Embryonic facial prominence (tissue), 1 donor: Measurements from ENCODE around the gene PSMD9.
A peak's percentile ranks its signal among the peaks of the same experiment; 100 is the strongest.
"Not testable (repeated sequence)": the region's sequence is repeated elsewhere in the genome, so short reads cannot be mapped to it uniquely, and the experiment has no call there.

Experiments
- DNase-seq: peaks from one replicate; pipeline ENCODE4 v3.0.0-alpha.2; 2016; ENCODE audit errors: extremely low spot score

The PSMD9 gene, protein sequence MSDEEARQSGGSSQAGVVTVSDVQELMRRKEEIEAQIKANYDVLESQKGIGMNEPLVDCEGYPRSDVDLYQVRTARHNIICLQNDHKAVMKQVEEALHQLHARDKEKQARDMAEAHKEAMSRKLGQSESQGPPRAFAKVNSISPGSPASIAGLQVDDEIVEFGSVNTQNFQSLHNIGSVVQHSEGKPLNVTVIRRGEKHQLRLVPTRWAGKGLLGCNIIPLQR

DNA sequence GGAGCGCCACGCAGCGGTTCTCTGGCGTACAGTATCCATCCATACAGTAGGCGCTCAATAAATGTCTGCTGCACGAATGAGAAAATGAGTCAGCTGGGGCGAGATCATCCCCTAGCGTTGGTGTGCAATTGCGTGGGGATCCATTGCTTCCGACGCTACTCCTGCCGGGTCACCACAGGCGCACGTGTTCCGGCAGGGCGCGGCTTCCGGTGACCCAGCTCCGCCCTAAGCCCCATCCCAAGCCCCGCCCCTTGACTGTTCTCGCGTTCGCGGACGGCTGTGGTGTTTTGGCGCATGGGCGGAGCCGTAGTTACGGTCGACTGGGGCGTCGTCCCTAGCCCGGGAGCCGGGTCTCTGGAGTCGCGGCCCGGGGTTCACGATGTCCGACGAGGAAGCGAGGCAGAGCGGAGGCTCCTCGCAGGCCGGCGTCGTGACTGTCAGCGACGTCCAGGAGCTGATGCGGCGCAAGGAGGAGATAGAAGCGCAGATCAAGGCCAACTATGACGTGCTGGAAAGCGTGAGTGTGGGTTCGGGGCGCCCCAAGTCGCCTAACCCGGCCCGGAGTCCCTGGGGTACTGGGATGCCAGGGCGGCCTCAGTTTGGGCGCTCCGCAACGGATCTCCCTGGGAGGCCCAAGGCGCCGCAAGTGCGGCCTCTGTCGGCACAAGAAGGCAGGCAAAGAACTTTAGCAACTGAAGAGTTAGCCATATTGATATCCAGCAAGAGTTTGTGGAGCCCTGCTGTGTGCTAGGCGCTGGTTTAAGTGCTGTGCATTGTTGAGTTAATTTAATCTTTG is at the start of gene PSMD9:
Gene PSMD9 (plus strand): TSS at position 313 of the 796 bp plus-strand sequence. CDS start 67 bp downstream, at position 380.
- DNase-seq, result peak; percentile 93

DNA sequence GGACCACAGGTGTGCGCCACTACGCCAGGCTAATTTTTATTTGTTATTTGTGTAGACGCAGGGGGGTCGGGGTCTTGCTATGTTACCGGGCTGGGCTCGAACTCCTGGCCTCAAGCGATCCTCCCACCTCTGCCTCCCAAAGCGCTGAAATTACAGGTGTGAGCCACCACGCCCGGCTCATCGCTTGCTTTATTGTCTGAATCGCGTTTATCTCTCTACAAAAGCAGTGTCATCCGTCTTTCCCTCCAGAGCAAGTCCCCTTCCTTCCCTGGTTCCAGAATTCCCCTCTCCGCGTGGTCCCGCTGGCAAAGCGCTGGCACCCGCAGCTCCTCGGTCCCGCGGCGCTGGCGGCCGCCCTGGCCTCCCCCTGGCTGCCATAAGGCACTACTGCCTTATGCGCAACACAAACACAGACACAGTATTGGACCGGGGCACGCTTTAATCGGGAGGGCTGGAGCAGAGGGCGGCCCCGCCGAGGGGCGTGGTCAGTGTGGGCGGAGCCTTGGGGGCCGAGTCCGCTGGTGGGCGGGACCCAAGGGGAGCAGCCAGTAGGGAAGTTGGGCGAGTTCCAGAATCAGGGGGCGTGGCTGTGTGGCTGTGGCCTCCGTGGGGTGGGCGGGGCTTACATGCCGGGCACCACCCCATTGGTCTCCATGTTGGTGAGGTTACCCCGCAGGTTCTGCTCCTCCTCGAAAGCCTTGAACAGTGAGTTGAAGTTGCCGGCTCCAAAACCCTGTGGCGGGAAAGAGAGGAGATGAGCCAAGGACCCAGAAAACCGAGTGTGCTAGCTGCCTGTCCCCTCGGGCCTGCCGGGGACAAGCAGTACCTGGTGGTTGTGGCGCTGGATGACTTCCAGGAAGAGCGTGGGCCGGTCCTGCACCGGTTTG is 49.2 kb upstream of the PSMD9 start:
- DNase-seq, result peak; percentile 90

- DNase-seq, result no peak
Observed at GRCh38 chr12:121839993-121840761, 48.4 kb upstream of the PSMD9 start.

DNA sequence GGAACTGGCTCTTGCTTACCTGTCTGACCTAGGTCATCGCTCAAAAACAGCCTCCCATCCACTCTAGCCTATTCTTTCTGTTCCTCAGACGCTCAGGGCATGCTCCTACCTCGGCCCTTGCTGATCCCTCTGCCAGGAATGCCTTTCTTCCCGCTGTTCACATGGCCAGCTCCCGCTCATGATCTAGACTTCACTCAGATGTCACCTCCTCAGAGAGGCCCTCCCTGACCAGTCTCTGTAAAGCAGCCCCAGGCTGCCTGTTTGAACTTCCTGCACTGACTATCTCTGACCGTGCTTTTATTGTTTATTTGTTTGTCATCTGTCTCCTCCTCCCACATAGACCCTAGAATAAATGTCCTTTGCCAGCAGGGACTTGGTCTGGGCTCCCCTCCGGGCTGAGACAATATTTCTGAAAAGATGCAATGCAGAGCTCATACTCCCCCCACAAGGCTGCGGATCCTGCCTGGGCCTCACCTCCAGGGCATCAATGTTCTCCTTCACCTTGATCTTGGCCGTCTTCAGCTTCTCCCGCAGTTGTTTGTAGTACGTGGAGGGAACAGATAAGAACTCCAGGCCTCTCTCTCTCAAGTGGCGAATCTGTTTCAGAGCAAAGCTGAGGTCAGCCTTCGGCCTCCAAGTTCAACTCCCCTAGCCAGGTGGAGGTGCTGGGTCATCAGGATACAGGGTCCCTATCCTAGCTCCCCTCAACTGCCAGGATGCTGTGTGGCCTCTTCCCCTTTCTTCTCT is 45.2 kb upstream of the PSMD9 start:
- DNase-seq, result no peak

GRCh38 chr12:121845701-121846100 is 42.9 kb upstream of the PSMD9 start:
- no peak for DNase-seq

- DNase-seq, result no peak
Observed at GRCh38 chr12:121849211-121849610, 39.4 kb upstream of the PSMD9 start.

- no peak for DNase-seq
Observed at GRCh38 chr12:121849665-121850064, 38.9 kb upstream of the PSMD9 start.

DNA sequence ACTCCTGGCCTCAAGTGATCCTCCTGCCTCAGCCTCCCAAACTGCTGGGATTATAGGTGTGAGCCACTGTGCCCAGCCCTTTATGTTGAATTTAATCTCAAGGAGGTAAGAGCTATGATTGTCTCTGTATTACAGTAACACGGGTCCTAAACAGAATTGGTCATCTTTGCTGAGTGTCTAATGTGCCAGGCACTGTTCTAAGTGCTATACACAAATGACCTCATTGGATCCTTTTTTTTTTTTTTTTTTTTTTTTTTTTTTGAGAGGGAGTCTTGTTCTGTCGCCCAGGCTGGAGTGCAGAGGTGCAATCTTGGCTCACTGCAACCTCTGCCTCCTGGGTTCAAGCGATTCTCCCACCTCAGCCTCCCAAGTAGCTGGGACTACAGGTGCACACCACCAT is 36.2 kb upstream of the PSMD9 start:
- not testable (repeated sequence) for DNase-seq

GRCh38 chr12:121857322-121858246 is 31.0 kb upstream of the PSMD9 start:
- no peak for DNase-seq

- no peak for DNase-seq
Observed at GRCh38 chr12:121858318-121858661, 30.3 kb upstream of the PSMD9 start.

DNA sequence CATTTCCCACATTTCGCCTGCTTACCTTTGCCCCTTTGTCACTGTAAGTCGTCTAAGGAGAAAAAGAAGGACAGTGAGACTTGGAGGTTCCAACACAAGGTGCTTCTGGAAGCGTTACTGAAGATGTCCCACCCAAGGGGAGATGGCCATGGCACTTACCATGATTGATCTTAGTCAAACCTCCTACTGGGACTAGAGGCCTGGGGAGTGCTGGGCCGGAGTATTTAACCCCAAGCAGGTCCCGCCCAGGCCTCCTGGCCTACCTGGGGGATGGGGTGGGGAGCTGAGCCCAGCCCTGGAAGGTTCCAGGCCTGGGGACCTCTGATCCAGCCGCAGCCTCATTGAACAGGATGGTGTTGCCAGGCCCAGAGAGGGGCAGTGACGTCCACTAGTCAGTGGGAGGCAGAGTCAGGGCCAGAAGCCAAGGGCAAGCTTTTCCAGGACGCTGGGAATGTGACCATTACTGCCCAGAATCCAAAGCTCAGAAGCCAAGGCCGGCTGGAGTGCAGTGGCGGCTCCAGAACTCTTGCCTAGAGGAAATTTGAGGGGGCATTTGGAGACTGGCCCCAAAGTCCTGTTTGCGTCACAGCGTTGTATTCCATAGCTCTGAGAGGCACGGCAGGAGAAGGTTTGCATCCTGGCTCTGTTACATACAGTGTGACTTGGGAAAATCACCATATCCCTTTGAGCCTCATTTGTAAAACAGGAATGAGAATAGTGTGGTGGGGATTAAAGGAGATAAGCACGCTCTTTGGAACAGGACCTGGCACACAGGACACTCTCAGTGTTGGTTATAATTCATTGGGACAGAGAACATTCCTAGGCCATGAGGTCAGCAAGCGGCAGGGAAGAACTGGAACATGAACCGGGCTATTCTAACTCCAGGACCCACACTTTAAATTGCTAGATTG is 29.7 kb upstream of the PSMD9 start, which contains the start of gene HPD:
Gene HPD (minus strand): TSS at position 198 of the 911 bp plus-strand sequence. CDS start 36 bp downstream, at position 162.
- no peak for DNase-seq

- no peak for DNase-seq
Observed at GRCh38 chr12:121860257-121860656, 28.3 kb upstream of the PSMD9 start.

DNA sequence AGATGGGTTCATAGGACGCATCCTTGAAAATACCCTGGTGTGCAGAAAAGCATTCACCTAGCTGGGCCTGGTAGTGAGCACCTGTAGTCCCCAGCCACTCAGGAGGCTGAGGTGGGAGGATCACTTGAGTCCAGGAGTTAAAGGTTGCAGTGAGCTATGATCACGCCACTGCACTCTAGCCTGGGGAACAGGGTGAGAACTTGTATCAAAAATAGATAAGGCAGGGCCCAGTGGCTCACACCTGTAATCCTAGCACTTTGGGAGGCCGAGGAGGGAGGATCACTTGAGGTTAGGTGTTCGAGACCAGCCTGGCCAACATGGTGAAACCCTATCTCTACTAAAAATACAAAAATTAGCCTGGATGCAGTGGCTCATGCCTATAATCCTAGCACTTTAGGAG is 27.9 kb upstream of the PSMD9 start:
- not testable (repeated sequence) for DNase-seq

DNA sequence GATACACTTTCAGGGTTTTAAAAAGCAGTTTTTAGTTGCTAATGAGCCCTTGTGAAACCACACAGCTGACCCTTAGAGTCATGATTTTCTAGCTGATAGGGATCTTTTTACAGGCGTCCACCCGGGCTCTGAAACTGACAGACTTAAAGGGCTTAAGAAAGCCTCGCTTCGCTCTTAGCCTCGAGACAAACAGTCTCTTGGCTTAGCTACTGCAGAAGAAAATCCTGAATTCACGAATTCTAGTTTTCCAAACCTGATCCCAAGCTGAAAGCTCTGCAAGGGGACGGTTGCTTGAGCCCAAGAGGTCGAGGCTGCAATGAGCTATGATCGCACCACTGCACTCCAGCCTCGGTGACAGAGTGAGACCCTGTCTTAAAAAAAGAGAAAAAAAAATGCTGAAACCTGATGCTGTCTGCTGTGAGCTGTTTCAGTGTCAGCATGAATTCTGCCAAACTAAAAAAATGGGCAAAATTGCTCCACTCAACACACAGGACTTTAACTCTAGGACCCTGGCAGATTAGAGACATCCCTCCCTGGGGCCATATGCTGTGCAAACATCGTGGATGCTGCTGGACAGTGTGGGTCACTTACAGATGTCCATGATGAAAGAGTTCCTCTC is 26.8 kb upstream of the PSMD9 start:
- DNase-seq, result no peak

- peak; percentile 59 for DNase-seq
Observed at GRCh38 chr12:121866331-121866730, 22.3 kb upstream of the PSMD9 start.

DNA sequence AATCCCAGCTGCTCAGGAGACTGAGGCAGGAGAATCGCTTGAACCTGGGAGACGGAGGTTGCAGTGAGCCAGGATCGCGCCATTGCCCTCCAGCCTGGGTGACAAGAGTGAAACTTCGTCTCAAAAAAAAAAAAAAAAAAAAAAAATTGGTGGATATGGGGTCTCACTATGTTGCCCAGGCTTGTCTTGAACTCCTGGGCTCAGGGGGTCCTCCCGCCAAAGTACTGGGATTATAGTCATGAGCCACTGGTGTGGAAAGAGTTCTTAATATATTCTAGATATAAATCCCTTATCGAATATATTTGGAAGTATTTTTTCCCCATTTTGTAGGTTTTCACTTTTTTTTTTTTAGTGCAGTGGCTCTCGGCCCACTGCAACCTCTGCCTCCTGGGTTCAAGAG is 19.4 kb upstream of the PSMD9 start:
- not testable (repeated sequence) for DNase-seq

GRCh38 chr12:121871467-121871866 is 17.1 kb upstream of the PSMD9 start:
- DNase-seq, result no peak
